ENCODE results near the gene CPNE5.

GRCh38 chr6:36803908-36804307, 35.3 kb downstream of the CPNE5 start:
- TF ChIP-seq CTCF (conservative IDR thresholded peaks at IDR 0.05 in 1 of 2, IDR thresholded peaks at IDR 0.05 in 1 of 2; ENCODE audit: low read depth in 1 of 2, low read length in 2 of 2) (no peak), EZH2 (IDR thresholded peaks at IDR 0.05; ENCODE audit: low read length, missing control alignments) (no peak)
